ENCODE measurements around the gene DIP2A. TPM values are rescaled to one million over a fixed set of nuclear protein-coding genes. Genes with fewer than 3 reads are reported as not detected.

Gene DIP2A
- polyA plus RNA-seq, 1 donor (not counting 4 experiments of a cell fraction or from before 2014, with no cell fraction given) = 41.6 TPM

DNA sequence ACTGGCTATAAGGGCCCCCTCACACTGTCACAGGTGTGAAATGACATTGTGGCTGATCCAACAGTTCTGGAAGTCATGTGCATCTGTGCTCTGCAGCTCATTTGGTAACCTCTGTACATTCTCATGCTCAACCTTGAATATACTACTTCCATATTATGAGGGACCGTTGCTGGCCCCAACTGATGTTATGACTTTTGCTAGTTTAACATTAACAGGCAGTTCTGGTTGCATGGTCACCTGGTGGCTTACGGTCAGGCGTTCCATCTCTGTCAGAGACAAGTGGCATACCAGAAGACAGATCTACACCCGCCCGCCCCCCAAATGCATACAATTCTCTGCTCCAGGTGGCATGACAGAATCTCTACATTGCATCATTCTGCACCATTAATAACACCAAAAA lies 6.0 kb upstream of the DIP2A start:
- dilution Hi-C loops (cut with MboI; ENCODE audit: extremely low pct_ligation_motif_present, low sequenced_read_pairs) = no loop called here
- H3K9ac ChIP-seq (ENCODE audit: control insufficient read depth, extremely low read depth, insufficient read depth, low read length) = no peak overlapping the region
- TF ChIP-seq EZH2 (IDR thresholded peaks at IDR 0.05; ENCODE audit: low read length) = no peak
- TF ChIP-seq, protein P1, sequence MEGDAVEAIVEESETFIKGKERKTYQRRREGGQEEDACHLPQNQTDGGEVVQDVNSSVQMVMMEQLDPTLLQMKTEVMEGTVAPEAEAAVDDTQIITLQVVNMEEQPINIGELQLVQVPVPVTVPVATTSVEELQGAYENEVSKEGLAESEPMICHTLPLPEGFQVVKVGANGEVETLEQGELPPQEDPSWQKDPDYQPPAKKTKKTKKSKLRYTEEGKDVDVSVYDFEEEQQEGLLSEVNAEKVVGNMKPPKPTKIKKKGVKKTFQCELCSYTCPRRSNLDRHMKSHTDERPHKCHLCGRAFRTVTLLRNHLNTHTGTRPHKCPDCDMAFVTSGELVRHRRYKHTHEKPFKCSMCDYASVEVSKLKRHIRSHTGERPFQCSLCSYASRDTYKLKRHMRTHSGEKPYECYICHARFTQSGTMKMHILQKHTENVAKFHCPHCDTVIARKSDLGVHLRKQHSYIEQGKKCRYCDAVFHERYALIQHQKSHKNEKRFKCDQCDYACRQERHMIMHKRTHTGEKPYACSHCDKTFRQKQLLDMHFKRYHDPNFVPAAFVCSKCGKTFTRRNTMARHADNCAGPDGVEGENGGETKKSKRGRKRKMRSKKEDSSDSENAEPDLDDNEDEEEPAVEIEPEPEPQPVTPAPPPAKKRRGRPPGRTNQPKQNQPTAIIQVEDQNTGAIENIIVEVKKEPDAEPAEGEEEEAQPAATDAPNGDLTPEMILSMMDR (optimal IDR thresholded peaks at IDR 0.05 in 1 of 3, IDR thresholded peaks at IDR 0.05 in 1 of 3, conservative IDR thresholded peaks at IDR 0.05 in 1 of 3; ENCODE audit: extremely low read depth in 1 of 3, insufficient read depth in 2 of 3, low read length in 3 of 3) = no peak
- peaks cover 0 to 7% of the 10 kb centered on the region in 2 experiments for H3K36me3 ChIP-seq (ENCODE audit: control insufficient read depth in 2 of 2, extremely low read depth in 1 of 2, insufficient read depth in 2 of 2, low read length in 2 of 2)
- no peaks in the 10 kb centered on the region for H3K9me3 ChIP-seq (ENCODE audit: control insufficient read depth, low read depth, low read length)
- H3K9me1 ChIP-seq (ENCODE audit: control insufficient read depth, extremely low read depth, insufficient read depth, low read length) = no peaks in the 10 kb centered on the region
- DNase-seq (ENCODE audit: low read depth, low spot score) (no peak), FAIRE-seq (no peak)
- no peaks in the 10 kb centered on the region for H4K20me1 ChIP-seq (ENCODE audit: control insufficient read depth, extremely low read depth, insufficient read depth, low read length)
- H3K4me1 ChIP-seq (ENCODE audit: control insufficient read depth, extremely low read depth, insufficient read depth, low read length) = peaks cover 28% of the 10 kb centered on the region
- no peak overlapping the region for H3K4me2 ChIP-seq (ENCODE audit: control insufficient read depth, extremely low read depth, insufficient read depth, low read depth, low read length)
- H3K27me3 ChIP-seq (ENCODE audit: control insufficient read depth, extremely low read depth, insufficient read depth, low read length) = no peaks in the 10 kb centered on the region
- H3K4me3 ChIP-seq (ENCODE audit: control insufficient read depth in 2 of 3, extremely low read depth in 1 of 3, insufficient read depth in 2 of 3, low read depth in 1 of 3, low read length in 3 of 3) = no peak overlapping the region
- H3K27ac ChIP-seq (ENCODE audit: control insufficient read depth, insufficient read depth, low read length) = no peak overlapping the region
- H3K79me2 ChIP-seq (ENCODE audit: control insufficient read depth, insufficient read depth, low read length) = peaks cover 43% of the 10 kb centered on the region
- H2AFZ ChIP-seq (ENCODE audit: control insufficient read depth, low read length) = no peak overlapping the region

DNA sequence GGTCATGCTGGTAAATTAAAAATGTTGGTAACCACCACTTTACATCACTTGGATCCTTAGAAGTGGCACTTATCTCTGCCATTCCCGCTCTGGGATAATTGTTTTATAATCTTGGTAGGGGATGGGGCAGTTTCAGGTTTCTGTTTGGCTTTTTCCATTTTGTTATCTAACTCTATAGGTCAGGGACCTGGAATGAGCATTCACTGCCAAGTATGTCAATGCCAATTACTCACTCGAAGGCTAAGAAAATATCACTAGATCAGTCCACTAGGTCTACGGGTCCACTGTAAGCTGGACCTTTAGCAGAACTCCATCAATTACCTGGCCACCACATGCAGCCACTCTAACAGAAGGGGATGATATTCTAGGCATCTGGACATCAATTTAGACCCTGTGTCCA lies 4.5 kb upstream of the DIP2A start:
- no peak overlapping the region for H2AFZ ChIP-seq (ENCODE audit: control insufficient read depth, low read length)
- H3K4me2 ChIP-seq (ENCODE audit: control insufficient read depth, extremely low read depth, insufficient read depth, low read depth, low read length) = no peak overlapping the region
- H3K27me3 ChIP-seq (ENCODE audit: control insufficient read depth, extremely low read depth, insufficient read depth, low read length) = no peaks in the 10 kb centered on the region
- FAIRE-seq (no peak), DNase-seq (ENCODE audit: low read depth, low spot score) (no peak)
- TF ChIP-seq, protein P1 (optimal IDR thresholded peaks at IDR 0.05 in 1 of 3, IDR thresholded peaks at IDR 0.05 in 1 of 3, conservative IDR thresholded peaks at IDR 0.05 in 1 of 3; ENCODE audit: extremely low read depth in 1 of 3, insufficient read depth in 2 of 3, low read length in 3 of 3) = no peak
- TF ChIP-seq EZH2 (IDR thresholded peaks at IDR 0.05; ENCODE audit: low read length) = no peak
- dilution Hi-C loops (cut with MboI; ENCODE audit: extremely low pct_ligation_motif_present, low sequenced_read_pairs) = no loop called here
- H3K36me3 ChIP-seq (ENCODE audit: control insufficient read depth in 2 of 2, extremely low read depth in 1 of 2, insufficient read depth in 2 of 2, low read length in 2 of 2) = peaks cover 0 to 7% of the 10 kb centered on the region in 2 experiments
- H3K79me2 ChIP-seq (ENCODE audit: control insufficient read depth, insufficient read depth, low read length) = peaks cover 53% of the 10 kb centered on the region
- H3K9me1 ChIP-seq (ENCODE audit: control insufficient read depth, extremely low read depth, insufficient read depth, low read length) = no peaks in the 10 kb centered on the region
- H3K4me1 ChIP-seq (ENCODE audit: control insufficient read depth, extremely low read depth, insufficient read depth, low read length) = peaks cover 30% of the 10 kb centered on the region
- no peak overlapping the region for H3K4me3 ChIP-seq (ENCODE audit: control insufficient read depth in 2 of 3, extremely low read depth in 1 of 3, insufficient read depth in 2 of 3, low read depth in 1 of 3, low read length in 3 of 3)
- no peaks in the 10 kb centered on the region for H3K9me3 ChIP-seq (ENCODE audit: control insufficient read depth, low read depth, low read length)
- H4K20me1 ChIP-seq (ENCODE audit: control insufficient read depth, extremely low read depth, insufficient read depth, low read length) = no peaks in the 10 kb centered on the region
- H3K9ac ChIP-seq (ENCODE audit: control insufficient read depth, extremely low read depth, insufficient read depth, low read length) = no peak overlapping the region
- no peak overlapping the region for H3K27ac ChIP-seq (ENCODE audit: control insufficient read depth, insufficient read depth, low read length)

Data from keratinocyte (primary cell).